Right renal pelvis (tissue), 4 donors: ENCODE data around the gene CIZ1. TPM values are rescaled to one million over a fixed set of nuclear protein-coding genes. Genes with fewer than 3 reads are reported as not detected.
A peak's percentile ranks its signal among the peaks of the same experiment; 100 is the strongest.
"Not testable (repeated sequence)": the region's sequence is repeated elsewhere in the genome, so short reads cannot be mapped to it uniquely, and the experiment has no call there.

ENCODE experiments used
- DNase-seq, 4 donors: peaks; one replicate each; pipeline ENCODE4 v3.0.0-alpha.2; 2013; ENCODE audit warnings: low read depth in 4 of 4, low spot score in 3 of 4, missing footprints in 1 of 4
- polyA plus RNA-seq, 4 donors: library from polyadenylated mRNA; unstranded; fragments of 120-200 nt; gene quantifications; one replicate each; pipeline ENCODE4 v1.2.1, GENCODE V29; 2013; ENCODE audit not compliant: insufficient read length in 4 of 4

Gene CIZ1
- 100 to 1,000 TPM; 112 to 126 (median 114) TPM for polyA plus RNA-seq

- peak in 3 of 4 donors; percentile 54 to 68 (median 61) for DNase-seq
Measured at GRCh38 chr9:128191406-128192046, at the start of gene CIZ1. TSS of gene CIZ1 (minus strand) at chr9:128191572. CDS start at chr9:128190857, 715 bp downstream.

- no peak for DNase-seq
Measured at GRCh38 chr9:128233817-128234406, 42.5 kb upstream of the CIZ1 start.

GRCh38 chr9:128232528-128233428, 41.4 kb upstream of the CIZ1 start:
- DNase-seq: no peak

GRCh38 chr9:128231638-128232527, 40.5 kb upstream of the CIZ1 start:
- DNase-seq: no peak

- not testable (repeated sequence) for DNase-seq
Measured at GRCh38 chr9:128230897-128231296, 39.5 kb upstream of the CIZ1 start.

DNA sequence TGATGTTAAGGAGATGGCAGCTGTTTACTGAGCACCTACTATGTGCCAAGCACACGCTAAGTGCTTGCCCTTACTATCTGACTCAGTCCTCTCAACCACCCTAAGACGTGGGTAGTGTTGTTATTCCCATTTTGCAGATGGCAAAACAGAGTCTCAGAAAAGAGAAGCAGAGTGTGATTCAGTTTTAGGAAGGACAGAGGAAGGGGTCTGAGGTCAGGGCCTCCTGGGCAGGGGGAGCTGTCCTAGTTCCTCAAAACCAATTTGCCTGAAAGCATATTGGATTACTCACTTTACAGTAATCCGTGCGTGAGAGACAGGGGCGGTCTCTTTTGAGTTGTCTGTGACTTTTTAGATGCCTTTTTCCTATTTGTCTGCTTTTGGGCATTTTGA, 35.0 kb upstream of the CIZ1 start:
- DNase-seq: no peak

DNA sequence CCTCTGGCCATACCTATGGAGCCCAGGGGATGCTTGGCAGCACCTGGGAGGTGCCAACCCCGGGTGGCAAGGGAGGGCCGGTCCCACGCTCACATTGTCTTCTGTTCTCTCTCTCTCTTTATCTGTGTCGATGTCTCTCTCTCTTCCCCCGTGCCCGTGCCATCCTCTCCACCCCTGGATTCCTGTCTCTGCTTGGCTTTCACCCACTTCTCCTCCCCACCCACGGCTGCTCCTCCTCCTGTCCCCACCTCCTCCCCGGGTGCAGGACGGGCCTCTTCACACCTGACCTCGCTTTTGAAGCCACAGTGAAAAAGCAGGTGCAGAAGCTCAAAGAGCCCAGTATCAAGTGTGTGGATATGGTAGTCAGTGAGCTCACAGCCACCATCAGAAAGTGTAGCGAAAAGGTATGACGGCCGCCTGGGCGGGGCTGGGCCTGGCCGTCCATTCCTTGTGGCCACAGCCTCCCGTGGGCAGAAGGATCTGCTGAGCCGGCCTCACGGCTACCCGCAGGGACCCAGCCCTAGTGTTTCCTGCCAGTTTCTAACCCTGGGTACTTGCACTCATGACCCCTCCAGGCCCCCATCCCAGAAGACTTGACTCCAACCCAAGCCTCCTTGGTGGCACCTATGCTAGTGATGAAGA, 34.5 kb upstream of the CIZ1 start:
- DNase-seq: no peak

- no peak for DNase-seq
Measured at GRCh38 chr9:128224877-128225276, 33.5 kb upstream of the CIZ1 start.

DNA sequence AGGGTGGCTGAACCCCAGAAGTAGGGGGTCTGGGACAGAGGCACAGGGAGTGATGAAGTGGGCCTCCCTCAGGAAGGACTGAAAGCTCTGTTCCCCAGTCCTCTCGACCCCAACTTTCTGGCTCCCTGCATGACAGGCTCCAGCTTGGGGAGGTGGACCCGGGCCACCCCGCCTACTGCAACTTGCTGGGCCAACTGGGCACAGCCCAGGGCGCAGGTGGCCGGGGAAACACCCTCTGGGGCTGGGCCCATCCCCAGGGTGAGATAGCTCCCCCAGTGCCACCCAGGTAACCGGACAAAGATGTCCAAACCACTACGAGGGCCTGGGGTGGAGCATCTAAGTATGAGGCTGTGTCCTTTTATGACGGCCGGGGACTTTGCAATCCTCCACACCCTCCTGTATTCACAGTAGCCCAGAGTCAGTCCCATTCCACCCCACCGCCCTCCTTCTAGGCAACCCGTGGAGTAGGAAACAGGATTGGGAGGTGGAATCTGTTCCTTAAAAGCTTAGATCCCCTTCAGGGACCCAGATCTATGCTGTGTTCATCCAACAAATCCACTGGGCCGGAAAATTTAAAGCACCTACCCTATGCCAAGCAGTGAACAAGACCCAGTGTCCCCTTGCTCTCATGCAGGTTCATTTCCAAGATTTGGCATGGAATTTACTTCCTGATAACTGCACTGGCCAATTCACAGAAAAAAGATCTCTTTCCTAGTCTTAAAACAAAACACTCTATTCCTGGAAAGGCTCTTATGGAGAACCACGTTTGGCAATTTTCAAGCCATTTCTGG, 31.7 kb upstream of the CIZ1 start:
- no peak for DNase-seq

GRCh38 chr9:128222026-128222425, 30.7 kb upstream of the CIZ1 start:
- no peak for DNase-seq

DNA sequence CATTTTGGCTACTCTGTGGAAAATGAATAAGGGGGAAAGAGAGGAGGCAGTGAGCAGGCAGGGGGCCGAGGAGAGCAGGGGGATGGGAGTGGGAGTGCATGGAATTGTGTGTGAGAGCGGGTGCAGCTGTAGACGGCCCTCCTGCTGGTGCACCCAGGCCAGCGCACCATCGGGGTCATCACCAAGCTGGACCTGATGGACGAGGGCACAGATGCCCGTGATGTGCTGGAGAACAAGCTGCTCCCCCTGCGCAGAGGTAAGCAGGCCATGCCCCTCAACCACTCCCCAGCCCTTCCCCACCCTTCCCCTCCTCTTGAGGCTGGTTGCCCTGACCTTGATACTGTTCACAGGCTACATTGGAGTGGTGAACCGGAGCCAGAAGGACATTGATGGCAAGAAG, 28.5 kb upstream of the CIZ1 start:
- no peak for DNase-seq

- peak; percentile 78 to 88 (median 84) for DNase-seq
Measured at GRCh38 chr9:128218518-128219389, 27.4 kb upstream of the CIZ1 start.

- DNase-seq: no peak
Measured at GRCh38 chr9:128218172-128218517, 26.8 kb upstream of the CIZ1 start.

- DNase-seq: no peak
Measured at GRCh38 chr9:128216781-128217553, 25.6 kb upstream of the CIZ1 start.

DNA sequence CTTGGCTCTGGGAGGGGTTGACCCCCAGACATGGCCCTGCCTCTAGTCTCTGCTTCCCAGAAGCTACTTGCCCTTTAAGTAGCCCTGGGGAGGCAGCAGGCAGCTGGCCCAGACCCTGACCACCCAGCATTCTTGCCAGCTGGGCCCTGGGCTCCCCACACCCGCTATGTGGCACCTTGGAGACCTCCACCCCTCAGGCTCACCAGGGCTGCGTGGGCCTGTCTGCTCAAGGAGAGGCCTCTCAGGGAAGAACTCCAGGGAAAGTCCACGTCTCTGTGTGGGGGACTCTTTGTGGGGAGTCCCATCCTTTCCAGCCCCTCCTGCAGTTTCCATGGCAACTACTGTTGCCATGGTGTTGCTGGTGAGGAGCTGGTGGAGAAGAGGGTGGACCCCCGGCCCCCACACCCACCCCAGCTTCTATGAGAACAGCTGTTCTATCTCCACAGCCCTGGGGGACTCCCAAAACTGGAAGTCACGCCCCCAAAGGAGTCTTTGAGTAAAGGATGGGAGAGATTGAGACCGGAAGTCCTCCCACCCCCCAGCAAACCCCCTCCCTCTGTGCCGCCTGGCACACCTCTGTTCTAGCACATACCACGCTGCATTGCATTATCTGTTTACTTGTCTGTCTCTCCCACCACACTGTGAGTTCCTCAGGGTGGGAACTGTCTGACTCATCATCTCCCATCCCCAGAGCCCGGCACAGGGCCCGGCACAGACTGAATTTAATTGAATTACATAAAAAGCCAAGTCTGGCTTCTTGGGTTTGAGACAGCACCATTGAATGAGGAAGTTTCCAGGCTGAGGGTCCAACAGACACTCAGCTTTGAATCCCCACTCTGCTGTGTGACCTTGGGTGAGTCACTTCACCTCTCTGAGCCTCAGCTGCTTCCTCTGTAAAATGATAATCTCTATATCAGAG, 24.4 kb upstream of the CIZ1 start:
- DNase-seq: no peak
